ENCODE measurements around the gene RRAGD.

- TF ChIP-seq CTCF (IDR thresholded peaks at IDR 0.05) (no peak), POLR2AphosphoS5 (IDR thresholded peaks at IDR 0.05; ENCODE audit: low read depth, low read length) (no peak)
Measured at GRCh38 chr6:89460713-89461112, 48.6 kb upstream of the RRAGD start.

All from Panc1 (cell line).